Mucosa of rectum (tissue), 2 donors: ENCODE data around the gene MTCL3.

ENCODE experiments used
- H3K27ac ChIP-seq, 2 donors: one replicate each; pipeline ENCODE4 v1.7.0; 2013; ENCODE audit warnings: inconsistent platforms in 2 of 2, low read depth in 2 of 2, low read length in 2 of 2
- H3K27me3 ChIP-seq, 2 donors: one replicate each; pipeline ENCODE4 v1.7.0; 2013; ENCODE audit warnings: low read length in 2 of 2; ENCODE audit not compliant: control insufficient read depth in 2 of 2, insufficient read depth in 2 of 2
- H3K36me3 ChIP-seq, 2 donors: one replicate each; pipeline ENCODE4 v1.7.0; 2013; ENCODE audit warnings: low read length in 2 of 2; ENCODE audit not compliant: control insufficient read depth in 2 of 2, insufficient read depth in 2 of 2
- H3K4me1 ChIP-seq, 2 donors: one replicate each; pipeline ENCODE4 v1.7.0; 2013; ENCODE audit warnings: low read length in 2 of 2, mild to moderate bottlenecking in 1 of 2; ENCODE audit not compliant: control insufficient read depth in 2 of 2, insufficient read depth in 2 of 2
- H3K4me3 ChIP-seq, 2 donors: one replicate each; pipeline ENCODE4 v1.7.0; 2013; ENCODE audit warnings: low read length in 2 of 2
- H3K9ac ChIP-seq, 2 donors: one replicate each; pipeline ENCODE4 v1.7.0; 2013; ENCODE audit warnings: low read length in 2 of 2, low read depth in 1 of 2, mild to moderate bottlenecking in 1 of 2
- H3K9me3 ChIP-seq, 2 donors: one replicate each; pipeline ENCODE4 v1.7.0; 2013; ENCODE audit warnings: low read length in 2 of 2; ENCODE audit not compliant: control insufficient read depth in 2 of 2
- donor health status: healthy.
- donor health status: Normal muscosa, but diverticular disease.

Gene MTCL3

GRCh38 chr6:127458817-127459216, 60.3 kb downstream of the MTCL3 start:
- no peaks in the 10 kb centered on the region for H3K9me3 ChIP-seq
- peak overlapping the region; percentile 65 to 81 for H3K27ac ChIP-seq
- peak overlapping the region; percentile 33 to 63 for H3K4me3 ChIP-seq
- H3K4me1 ChIP-seq, result no peaks in the 10 kb centered on the region
- no peaks in the 10 kb centered on the region for H3K36me3 ChIP-seq
- H3K27me3 ChIP-seq, result no peaks in the 10 kb centered on the region
- H3K9ac ChIP-seq, result peak overlapping the region in 1 of 2 donors; percentile 36

DNA sequence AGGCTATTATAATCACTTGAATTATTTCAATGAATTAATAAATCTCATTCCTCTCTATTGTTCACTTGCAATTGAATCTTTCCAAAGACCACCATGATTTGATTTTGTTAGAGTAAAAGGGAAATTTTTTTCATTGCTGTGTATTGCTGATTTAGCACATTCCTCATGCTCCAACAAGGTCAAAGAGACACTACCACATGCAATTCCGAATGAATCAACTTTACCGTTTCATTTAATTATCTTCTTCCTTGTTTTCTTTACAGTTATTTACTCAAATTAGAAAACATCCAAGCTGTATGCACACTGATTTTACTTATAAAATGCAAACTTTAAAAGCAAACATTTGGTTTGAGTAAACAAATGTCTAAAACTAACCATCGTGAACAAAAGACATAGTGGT, 60.9 kb downstream of the MTCL3 start:
- Histone ChIP-seq H3K9ac (no peak overlapping the region), H3K27ac (peak overlapping the region in 1 of 2 donors; percentile 20), H3K4me3 (peak overlapping the region; percentile 37 to 63), H3K36me3 (no peaks in the 10 kb centered on the region), H3K9me3 (no peaks in the 10 kb centered on the region), H3K4me1 (no peaks in the 10 kb centered on the region), H3K27me3 (no peaks in the 10 kb centered on the region)

GRCh38 chr6:127457456-127458064, 61.6 kb downstream of the MTCL3 start:
- Histone ChIP-seq H3K9me3 (no peaks in the 10 kb centered on the region), H3K27me3 (no peaks in the 10 kb centered on the region), H3K9ac (no peak overlapping the region), H3K27ac (peak overlapping the region; percentile 3 to 20), H3K4me1 (no peaks in the 10 kb centered on the region), H3K36me3 (no peaks in the 10 kb centered on the region), H3K4me3 (peak overlapping the region; percentile 26 to 37)

- Histone ChIP-seq H3K9ac (no peak overlapping the region), H3K4me1 (no peaks in the 10 kb centered on the region), H3K4me3 (peak overlapping the region; percentile 7 to 8)
These were observed 62.7 kb downstream of the MTCL3 start for GRCh38 chr6:127456465-127456864.

GRCh38 chr6:127453845-127454619, 65.1 kb downstream of the MTCL3 start:
- Histone ChIP-seq H3K9ac (no peak overlapping the region), H3K36me3 (no peaks in the 10 kb centered on the region), H3K4me1 (no peaks in the 10 kb centered on the region), H3K4me3 (no peak overlapping the region), H3K27me3 (no peaks in the 10 kb centered on the region), H3K27ac (no peak overlapping the region), H3K9me3 (no peaks in the 10 kb centered on the region)

More at GRCh38 chr6:127456465-127456864, 62.7 kb downstream of the MTCL3 start:
- no peaks in the 10 kb centered on the region for H3K36me3 ChIP-seq
- H3K27ac ChIP-seq, result no peak overlapping the region
- no peaks in the 10 kb centered on the region for H3K27me3 ChIP-seq
- no peaks in the 10 kb centered on the region for H3K9me3 ChIP-seq

- H3K27me3 ChIP-seq, result no peaks in the 10 kb centered on the region
- no peak overlapping the region for H3K9ac ChIP-seq
- no peaks in the 10 kb centered on the region for H3K4me1 ChIP-seq
- no peak overlapping the region for H3K27ac ChIP-seq
- no peaks in the 10 kb centered on the region for H3K9me3 ChIP-seq
- no peaks in the 10 kb centered on the region for H3K36me3 ChIP-seq
- H3K4me3 ChIP-seq, result no peak overlapping the region
These were observed 66.3 kb downstream of the MTCL3 start for GRCh38 chr6:127452803-127453202.

DNA sequence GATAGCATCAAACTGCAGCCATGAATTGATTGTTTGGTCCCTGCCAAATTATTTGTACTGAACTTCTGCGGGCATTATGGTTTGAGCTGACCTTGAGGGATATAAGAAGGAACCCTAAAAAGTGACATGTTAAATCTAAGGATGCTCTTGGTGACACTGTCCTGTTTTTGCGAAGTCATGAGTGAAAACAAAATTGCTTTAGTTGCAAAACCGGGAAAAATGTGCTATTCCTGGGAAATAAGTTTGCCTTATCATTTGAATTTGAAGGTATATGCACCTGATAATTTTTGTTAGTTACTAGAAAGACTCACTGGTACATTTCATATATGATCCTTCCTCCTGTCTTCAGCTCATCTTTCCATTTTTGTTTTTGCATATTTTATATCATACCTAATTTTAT, 67.7 kb downstream of the MTCL3 start:
- no peak overlapping the region for H3K27ac ChIP-seq
- no peaks in the 10 kb centered on the region for H3K9me3 ChIP-seq
- no peak overlapping the region for H3K4me3 ChIP-seq
- H3K9ac ChIP-seq, result no peak overlapping the region
- H3K27me3 ChIP-seq, result no peaks in the 10 kb centered on the region
- no peaks in the 10 kb centered on the region for H3K4me1 ChIP-seq
- no peaks in the 10 kb centered on the region for H3K36me3 ChIP-seq

DNA sequence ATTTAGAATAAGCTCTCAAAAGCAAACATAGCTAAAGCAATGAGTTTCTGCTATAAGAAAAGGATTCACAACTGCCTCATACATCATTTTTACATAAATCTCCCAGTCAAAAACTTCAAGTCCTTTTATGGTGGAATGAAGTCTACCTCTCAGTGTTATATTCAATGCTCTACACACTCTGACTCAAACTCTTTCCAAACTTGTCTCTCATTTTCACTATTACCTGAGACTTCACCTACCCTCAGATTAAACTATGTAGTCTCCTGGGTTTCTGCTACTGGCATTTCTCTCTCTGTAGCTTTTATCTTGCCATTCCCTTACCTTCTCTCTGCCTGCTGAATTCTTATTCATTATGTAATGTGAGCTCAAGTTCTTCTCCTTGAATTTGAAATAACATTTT, 71.4 kb downstream of the MTCL3 start:
- no peaks in the 10 kb centered on the region for H3K36me3 ChIP-seq
- H3K27ac ChIP-seq, result no peak overlapping the region
- H3K9ac ChIP-seq, result no peak overlapping the region
- H3K4me3 ChIP-seq, result no peak overlapping the region
- H3K27me3 ChIP-seq, result no peaks in the 10 kb centered on the region
- H3K4me1 ChIP-seq, result no peaks in the 10 kb centered on the region
- no peaks in the 10 kb centered on the region for H3K9me3 ChIP-seq

GRCh38 chr6:127446356-127446755, 72.8 kb downstream of the MTCL3 start:
- Histone ChIP-seq H3K4me1 (no peaks in the 10 kb centered on the region), H3K4me3 (no peak overlapping the region), H3K36me3 (no peaks in the 10 kb centered on the region), H3K9me3 (no peaks in the 10 kb centered on the region), H3K27me3 (no peaks in the 10 kb centered on the region), H3K27ac (no peak overlapping the region), H3K9ac (no peak overlapping the region)

DNA sequence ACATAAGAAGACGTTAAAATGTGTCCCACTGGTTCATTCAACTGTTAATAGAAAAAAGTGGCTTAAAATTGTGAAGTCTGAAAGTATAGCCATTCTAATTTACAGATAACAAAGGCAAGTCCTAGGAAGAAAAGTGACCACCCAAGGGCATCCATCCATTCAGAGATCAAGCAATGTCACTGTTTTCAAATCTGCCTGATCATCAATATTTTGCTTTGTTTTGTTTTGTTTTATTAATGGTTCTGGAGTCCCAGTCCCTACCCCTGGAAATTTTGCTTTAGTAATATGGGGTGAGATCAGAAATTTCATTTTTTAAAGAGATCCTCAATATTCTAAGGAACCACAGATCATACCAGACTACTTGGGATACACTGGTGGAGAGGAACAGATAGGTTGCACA, 77.3 kb downstream of the MTCL3 start:
- H3K36me3 ChIP-seq, result no peaks in the 10 kb centered on the region
- H3K4me3 ChIP-seq, result no peak overlapping the region
- H3K4me1 ChIP-seq, result no peaks in the 10 kb centered on the region
- H3K27ac ChIP-seq, result no peak overlapping the region
- no peak overlapping the region for H3K9ac ChIP-seq
- no peaks in the 10 kb centered on the region for H3K27me3 ChIP-seq
- H3K9me3 ChIP-seq, result no peaks in the 10 kb centered on the region
